ENCODE data around the gene ANTXR2. TPM values are rescaled to one million over a fixed set of nuclear protein-coding genes. Genes with fewer than 3 reads are reported as not detected.

ANTXR2 gene
- total RNA-seq, 2 experiments from 2014 or later: 15.3 to 16.7 TPM

- intact Hi-C loops (cut with DNase I, micrococcal nuclease): loop anchor here in 1 of 2 experiments (2.0 kb wide), 1 partner anchor 297 kb away; no protein-coding TSS in a partner anchor
- H3K4me1 Mint-ChIP-seq (ENCODE audit: low read depth): peaks cover 10% of the 10 kb centered on the region
- H3K36me3 Mint-ChIP-seq (ENCODE audit: low read depth): no peaks in the 10 kb centered on the region
- POLR2A ChIA-PET: no interaction called here
- Histone ChIP-seq H3K4me3 (ENCODE audit: low read length) (no peak overlapping the region), H3K4me1 (ENCODE audit: insufficient read depth, low read length) (no peaks in the 10 kb centered on the region), H3K9me3 (ENCODE audit: control insufficient read depth in 1 of 2, insufficient read depth in 1 of 2, low read length in 2 of 2) (no peaks in the 10 kb centered on the region), H3K27me3 (ENCODE audit: control insufficient read depth in 1 of 2, insufficient read depth in 2 of 2, low read length in 2 of 2) (no peaks in the 10 kb centered on the region), H3K36me3 (ENCODE audit: insufficient read depth, low read length) (no peaks in the 10 kb centered on the region), H3K27ac (ENCODE audit: low read depth in 1 of 2, low read length in 2 of 2) (no peak overlapping the region)
- no peaks in the 10 kb centered on the region for H3K9me3 Mint-ChIP-seq
- no peaks in the 10 kb centered on the region for H3K27me3 Mint-ChIP-seq
- CTCF ChIA-PET: interaction anchor here (0.9 to 1.2 kb wide), 2 partner anchors 148 to 284 kb away, joined by 3 to 4 read pairs; no protein-coding TSS in a partner anchor
- TF ChIP-seq CTCF (IDR thresholded peaks at IDR 0.05): no peak
- H3K27ac Mint-ChIP-seq: no peak overlapping the region
- DNase-seq (no peak), ATAC-seq (ENCODE audit: poor library complexity) (no peak)
- H3K4me3 Mint-ChIP-seq: no peak overlapping the region
Measured at GRCh38 chr4:79918292-79918691, 154.7 kb downstream of the ANTXR2 start.

GRCh38 chr4:79917246-79917645 is 155.8 kb downstream of the ANTXR2 start:
- DNase-seq (peak; percentile 9 to 65 (median 27)), ATAC-seq (ENCODE audit: poor library complexity) (no peak)
- Histone ChIP-seq H3K4me1 (ENCODE audit: insufficient read depth, low read length) (no peaks in the 10 kb centered on the region), H3K4me3 (ENCODE audit: low read length) (no peak overlapping the region), H3K27me3 (ENCODE audit: control insufficient read depth in 1 of 2, insufficient read depth in 2 of 2, low read length in 2 of 2) (no peaks in the 10 kb centered on the region), H3K9me3 (ENCODE audit: control insufficient read depth in 1 of 2, insufficient read depth in 1 of 2, low read length in 2 of 2) (no peaks in the 10 kb centered on the region), H3K27ac (ENCODE audit: low read depth in 1 of 2, low read length in 2 of 2) (no peak overlapping the region), H3K36me3 (ENCODE audit: insufficient read depth, low read length) (no peaks in the 10 kb centered on the region)
- H3K27ac Mint-ChIP-seq: no peak overlapping the region
- H3K9me3 Mint-ChIP-seq: no peaks in the 10 kb centered on the region
- no peaks in the 10 kb centered on the region for H3K27me3 Mint-ChIP-seq
- ChIA-PET POLR2A (no interaction called here), CTCF (interaction anchor here (0.7 to 1.2 kb wide), 4 partner anchors 149 to 299 kb away, joined by 3 to 5 read pairs (median 4); no protein-coding TSS in a partner anchor)
- intact Hi-C loops (cut with DNase I, micrococcal nuclease): loop anchor here in 1 of 2 experiments (1.0 kb wide), 1 partner anchor 298 kb away; no protein-coding TSS in a partner anchor
- peak; percentile 60 for TF ChIP-seq CTCF (IDR thresholded peaks at IDR 0.05)
- H3K4me1 Mint-ChIP-seq (ENCODE audit: low read depth): peaks cover 10% of the 10 kb centered on the region
- no peak overlapping the region for H3K4me3 Mint-ChIP-seq
- H3K36me3 Mint-ChIP-seq (ENCODE audit: low read depth): no peaks in the 10 kb centered on the region

- peaks cover 10% of the 10 kb centered on the region for H3K4me1 Mint-ChIP-seq (ENCODE audit: low read depth)
- Histone ChIP-seq H3K4me1 (ENCODE audit: insufficient read depth, low read length) (no peaks in the 10 kb centered on the region), H3K36me3 (ENCODE audit: insufficient read depth, low read length) (no peaks in the 10 kb centered on the region), H3K4me3 (ENCODE audit: low read length) (no peak overlapping the region), H3K27ac (ENCODE audit: low read depth in 1 of 2, low read length in 2 of 2) (no peak overlapping the region), H3K27me3 (ENCODE audit: control insufficient read depth in 1 of 2, insufficient read depth in 2 of 2, low read length in 2 of 2) (no peaks in the 10 kb centered on the region), H3K9me3 (ENCODE audit: control insufficient read depth in 1 of 2, insufficient read depth in 1 of 2, low read length in 2 of 2) (no peaks in the 10 kb centered on the region)
- no peaks in the 10 kb centered on the region for H3K9me3 Mint-ChIP-seq
- intact Hi-C loops (cut with DNase I, micrococcal nuclease): no loop called here
- TF ChIP-seq CTCF (IDR thresholded peaks at IDR 0.05): no peak
- ATAC-seq (ENCODE audit: poor library complexity) (no peak), DNase-seq (no peak)
- no peak overlapping the region for H3K27ac Mint-ChIP-seq
- ChIA-PET CTCF (interaction anchor here (1.2 to 1.5 kb wide), 2 partner anchors 10 to 287 kb away, joined by 3 read pairs; no protein-coding TSS in a partner anchor), POLR2A (interaction anchor here (0.6 kb wide), 1 partner anchor 1483 kb away, joined by 5 read pairs; no protein-coding TSS in a partner anchor)
- peaks cover 4% of the 10 kb centered on the region for H3K36me3 Mint-ChIP-seq (ENCODE audit: low read depth)
- no peak overlapping the region for H3K4me3 Mint-ChIP-seq
- H3K27me3 Mint-ChIP-seq: no peaks in the 10 kb centered on the region
Measured at GRCh38 chr4:79915246-79915645, 157.8 kb downstream of the ANTXR2 start.

Measured in CD4-positive, alpha-beta T cell (primary cell).